Hematopoietic multipotent progenitor cell (in vitro differentiated cells): ENCODE measurements around the gene FCMR. TPM values are rescaled to one million over a fixed set of nuclear protein-coding genes. Genes with fewer than 3 reads are reported as not detected.

Source experiments
- DNase-seq, 3 donors: peaks; one replicate each; pipeline ENCODE4 v3.0.0-alpha.2; 2011 to 2015; ENCODE audit warnings: low read depth in 2 of 3, low spot score in 2 of 3
- total RNA-seq: library from RNA; depleted of rRNA; stranded (reverse); fragments of >200 nt; gene quantifications from one replicate; pipeline ENCODE4 v1.2.3, GENCODE V29; 2012

Gene FCMR
- total RNA-seq, 1 donor = 15.1 TPM

DNA sequence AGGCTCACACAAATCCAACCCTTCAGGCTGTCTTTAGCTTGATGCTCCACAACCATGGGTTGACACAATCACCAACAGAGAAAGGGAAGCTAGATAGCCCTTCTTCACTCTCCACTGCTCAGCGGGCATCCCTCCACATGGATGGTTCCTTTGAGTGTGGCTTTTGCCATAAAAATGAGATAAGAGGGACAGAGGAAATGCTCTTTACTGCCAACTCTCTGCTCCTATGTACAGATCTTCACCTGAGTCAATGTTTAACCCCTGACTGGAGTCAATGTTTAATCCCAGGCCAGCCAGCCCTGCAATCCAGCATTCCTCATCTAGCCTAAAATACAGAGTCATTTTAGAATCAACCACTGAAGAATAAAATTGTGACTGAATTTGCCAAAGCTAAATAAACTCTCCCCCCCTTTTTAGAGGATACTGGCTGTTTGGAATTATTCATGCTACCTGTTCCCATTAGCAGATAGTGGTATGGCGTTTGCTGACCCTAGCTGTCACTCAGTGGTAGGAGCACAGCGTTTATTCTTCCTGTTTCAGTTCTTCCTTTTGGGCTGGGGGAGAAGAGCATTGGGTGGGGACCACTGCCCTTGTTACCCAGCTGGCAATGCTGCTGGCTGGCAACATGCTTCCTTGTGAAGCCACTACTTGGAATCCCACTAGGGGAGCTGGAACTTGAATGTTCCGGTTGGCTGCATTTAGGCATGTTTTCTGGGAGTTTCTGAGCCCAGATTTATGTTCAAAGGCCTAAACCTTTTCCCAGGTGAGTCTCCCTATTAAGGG lies 29.8 kb upstream of the FCMR start:
- no peak for DNase-seq

DNA sequence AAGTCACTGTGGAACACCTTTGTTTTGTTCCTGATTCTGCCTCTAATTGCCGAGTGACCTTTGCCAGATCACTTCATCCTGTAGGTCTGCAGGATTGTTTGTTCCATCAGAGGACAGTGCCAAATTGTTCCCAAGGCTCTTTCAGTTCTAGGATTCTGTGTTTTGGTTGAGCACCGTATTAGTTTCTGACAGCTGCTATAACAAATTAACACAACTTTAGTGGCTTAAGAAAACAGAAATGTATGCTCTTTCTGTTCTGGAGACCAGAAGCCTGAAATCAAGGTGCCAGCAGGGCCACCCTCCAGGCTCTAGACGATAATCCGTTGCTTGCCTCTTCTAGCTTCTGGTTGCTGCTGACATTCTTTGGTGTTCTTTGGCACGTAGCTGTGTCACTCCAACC lies 27.9 kb upstream of the FCMR start:
- no peak for DNase-seq

DNA sequence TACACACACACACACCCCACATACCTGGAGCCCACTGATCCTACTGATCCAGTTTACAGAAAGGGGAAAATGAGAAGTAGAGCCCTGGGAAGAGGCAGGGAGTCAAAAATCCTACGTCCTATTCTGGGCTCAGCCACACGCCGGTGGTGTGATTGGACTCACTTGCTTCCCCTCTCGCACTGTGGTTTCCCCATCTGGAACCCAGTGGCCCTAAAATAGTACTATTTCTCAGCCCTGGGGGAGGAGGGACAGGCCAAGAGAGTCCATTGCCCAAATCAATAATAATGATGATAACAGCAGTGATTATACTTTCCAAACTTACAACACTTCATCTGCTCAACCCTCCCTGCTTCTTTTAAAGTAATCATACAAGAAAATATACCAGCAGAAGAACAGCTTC lies 27.5 kb upstream of the FCMR start:
- no peak for DNase-seq

DNA sequence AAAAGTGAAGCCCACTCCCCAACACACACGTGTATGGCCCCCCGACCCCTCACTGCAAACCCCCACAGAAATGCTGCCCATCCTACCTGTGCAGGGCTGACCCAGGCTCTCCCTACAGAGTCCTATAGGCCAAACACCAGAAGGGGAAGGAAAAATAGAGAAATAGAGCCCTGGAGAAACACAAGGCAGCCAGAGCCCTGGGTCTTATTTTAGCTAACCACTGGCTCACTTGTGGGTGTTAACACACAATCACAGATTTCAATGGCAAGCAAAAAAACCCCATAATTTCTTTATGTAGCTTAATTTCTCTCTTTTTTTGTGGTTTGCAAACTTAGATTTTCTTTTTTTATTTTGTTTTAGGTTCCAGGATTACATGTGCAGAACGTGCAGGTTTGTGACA lies 25.5 kb upstream of the FCMR start:
- DNase-seq = no peak

DNA sequence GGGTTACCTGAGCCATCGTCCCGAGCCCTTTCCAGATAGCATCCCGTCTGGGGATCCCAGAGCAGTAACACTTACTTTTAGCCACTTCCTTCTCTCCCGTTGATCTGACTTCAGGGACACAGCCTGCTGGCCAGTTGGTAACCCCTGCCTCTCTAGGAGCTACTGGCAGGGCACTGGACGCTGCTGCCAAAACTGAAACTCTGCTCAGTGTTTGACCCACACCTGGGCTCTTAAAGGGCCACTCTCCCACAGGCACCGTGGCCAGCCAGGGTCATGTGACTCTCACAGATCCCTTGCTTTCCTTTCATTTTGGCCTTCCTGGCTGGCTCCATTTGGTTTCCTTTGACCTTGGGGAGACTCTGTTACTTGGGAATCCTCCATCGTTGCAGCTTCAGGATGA lies 24.5 kb upstream of the FCMR start, which contains the start of gene PIGR:
PIGR (minus strand) TSS at position 206 of the 400 bp plus-strand sequence. CDS start 5,935 bp downstream, outside the sequence.
- no peak for DNase-seq

DNA sequence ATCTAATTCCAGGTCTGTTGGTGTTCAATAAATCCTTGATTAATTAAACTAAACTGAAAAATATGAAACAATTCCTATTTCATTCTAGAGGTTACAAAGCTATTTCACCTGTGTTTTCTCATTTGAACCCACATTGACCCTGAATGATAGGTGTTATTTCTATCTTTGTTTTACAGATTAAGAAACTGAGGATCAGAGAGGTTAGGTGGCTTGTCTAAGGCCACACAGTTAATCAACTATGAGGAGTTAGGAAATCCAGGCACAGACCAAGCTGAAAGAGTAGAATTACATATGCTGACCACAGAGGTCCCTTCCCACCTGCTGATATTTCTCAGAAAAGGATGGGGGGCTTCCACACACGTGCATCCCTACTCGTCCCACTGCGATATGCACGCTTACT lies 24.0 kb upstream of the FCMR start:
- no peak for DNase-seq

DNA sequence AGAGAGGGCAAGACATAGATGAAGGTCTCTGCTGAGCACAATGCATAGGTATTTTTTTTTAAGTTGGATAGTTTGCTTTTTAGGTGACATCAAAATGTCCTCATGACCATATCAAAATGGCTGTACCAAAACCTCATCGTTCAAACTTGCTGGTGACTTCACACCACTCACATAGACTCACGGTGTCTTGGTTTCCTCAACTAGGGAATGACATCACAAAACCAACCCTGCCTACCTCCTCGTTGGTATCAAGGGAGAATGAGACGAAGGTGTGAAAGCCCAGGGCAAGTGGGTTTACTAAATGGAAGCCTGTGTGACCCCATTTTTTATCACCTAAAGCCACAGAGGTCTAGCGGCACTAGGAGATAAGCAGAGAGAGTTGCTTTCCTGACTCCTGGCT lies 23.0 kb upstream of the FCMR start:
- no peak for DNase-seq

DNA sequence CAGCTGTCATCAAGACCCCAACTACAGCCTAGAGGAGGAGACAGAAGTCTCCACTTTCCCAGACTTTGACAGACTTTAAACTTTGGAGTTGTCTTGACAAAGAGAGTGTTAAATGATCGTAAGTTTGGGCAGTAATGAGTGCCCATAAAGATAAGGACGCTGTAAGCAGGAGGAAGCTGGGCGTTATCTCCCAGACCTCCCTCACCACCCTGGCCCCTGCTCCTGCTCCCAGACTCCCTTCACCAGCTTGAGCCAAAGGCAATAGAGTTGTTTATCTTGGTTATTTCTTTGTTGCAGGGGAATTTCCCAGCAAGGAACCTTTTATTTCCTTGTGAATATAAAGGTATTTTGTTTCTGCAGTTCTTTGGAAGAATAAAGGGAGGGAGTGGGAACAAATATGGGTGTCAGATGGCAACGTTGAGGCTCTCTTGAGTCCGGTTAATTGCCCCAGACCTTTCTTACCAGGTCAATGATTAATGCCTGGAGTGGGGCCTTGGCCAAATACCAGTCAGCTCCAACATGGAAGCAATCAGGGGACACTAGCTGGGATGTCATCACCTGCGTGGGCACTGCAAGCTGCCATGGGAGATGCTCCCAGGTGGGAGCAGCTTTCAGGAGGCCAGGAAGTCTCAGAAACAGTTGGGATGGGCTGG lies 20.2 kb upstream of the FCMR start:
- no peak for DNase-seq

DNA sequence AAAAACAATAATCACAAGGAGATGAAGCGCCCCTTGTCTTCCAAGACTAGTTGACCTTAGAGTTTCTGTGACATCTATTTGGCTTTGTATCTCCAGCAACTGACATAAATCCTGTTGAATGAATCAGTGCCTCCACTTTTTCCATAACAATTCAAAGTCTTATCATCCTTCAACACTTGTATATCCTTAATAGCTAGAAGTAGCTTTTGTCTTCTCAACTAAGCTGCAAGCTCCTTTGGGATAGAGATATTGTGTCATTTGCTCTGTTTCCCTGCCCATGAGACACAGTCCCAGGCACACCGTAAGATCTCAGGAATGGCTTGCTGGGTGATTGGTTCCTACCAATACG lies 18.8 kb upstream of the FCMR start:
- DNase-seq = no peak

DNA sequence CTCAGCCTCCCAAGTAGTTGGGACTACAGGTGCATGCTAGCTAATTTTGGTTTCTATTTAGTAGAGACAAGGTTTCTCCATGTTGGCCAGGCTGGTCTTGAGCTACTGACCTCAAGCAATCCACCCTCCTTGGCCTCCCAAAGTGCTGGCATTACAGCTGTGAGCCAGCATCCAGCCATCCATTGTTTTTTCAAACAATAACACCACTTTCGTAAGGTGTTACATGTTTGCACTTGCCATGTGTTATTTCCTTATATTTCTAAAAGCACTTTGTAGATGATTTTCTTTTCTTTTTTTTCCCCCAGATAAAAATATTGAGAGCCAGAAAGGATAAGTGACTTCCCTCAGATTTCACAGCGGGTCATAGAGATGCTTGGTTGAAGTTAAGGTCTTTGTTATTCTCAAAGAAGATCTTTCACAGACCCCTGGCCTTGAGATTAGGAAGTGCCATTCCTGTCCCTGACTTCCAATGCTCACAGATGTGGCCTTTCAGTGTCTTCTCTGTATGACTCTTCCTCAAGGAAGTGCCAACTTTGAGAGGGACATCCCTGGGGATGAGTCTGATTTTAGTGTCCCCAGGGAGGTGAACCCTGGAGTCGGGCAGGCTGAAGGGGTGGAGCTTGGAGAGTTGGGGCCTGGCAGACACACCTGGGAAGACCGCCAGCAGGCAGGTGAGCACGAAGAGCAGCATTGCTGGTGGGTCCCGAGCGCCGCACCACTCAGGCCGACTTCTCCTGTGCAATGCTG lies 18.3 kb upstream of the FCMR start:
- no peak for DNase-seq

DNA sequence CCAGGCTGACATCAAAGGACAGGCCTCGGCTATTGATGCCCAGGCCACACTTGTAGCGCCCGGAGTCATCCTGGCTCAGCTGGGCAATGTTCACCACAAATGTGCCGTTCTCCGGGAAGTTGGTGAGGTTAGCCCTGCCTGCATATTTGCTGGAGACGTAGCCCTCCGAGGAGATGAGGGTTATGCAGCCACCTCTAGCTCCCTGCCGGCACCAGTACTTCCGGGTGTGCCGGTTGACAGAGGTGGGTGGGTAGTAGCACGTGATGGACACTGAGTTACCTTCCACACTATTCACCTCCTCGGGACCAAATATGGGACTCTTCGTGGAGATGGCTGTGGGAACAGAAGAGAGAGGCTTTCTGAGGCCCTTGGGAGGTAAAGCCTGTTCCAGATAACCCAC lies 17.4 kb upstream of the FCMR start:
- DNase-seq = no peak

DNA sequence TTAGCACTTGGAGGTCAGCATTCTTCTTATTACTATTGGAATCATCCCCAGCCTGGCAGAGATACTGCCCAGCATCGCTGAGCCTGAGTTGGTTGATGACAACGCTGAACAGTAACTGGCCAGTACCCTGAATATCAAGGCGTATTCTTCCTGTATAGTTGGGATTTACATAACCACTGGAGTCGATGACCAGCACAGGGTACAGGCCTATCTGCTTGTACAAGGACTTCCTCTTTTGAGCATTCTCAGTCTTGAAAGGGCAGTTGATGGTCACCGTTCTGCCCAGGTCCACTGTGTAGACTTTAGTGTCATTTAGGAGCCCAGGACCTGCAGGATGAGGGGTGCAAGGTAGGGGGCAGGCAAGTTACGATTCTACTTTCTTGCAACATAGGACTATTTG lies 15.7 kb upstream of the FCMR start:
- no peak for DNase-seq

DNA sequence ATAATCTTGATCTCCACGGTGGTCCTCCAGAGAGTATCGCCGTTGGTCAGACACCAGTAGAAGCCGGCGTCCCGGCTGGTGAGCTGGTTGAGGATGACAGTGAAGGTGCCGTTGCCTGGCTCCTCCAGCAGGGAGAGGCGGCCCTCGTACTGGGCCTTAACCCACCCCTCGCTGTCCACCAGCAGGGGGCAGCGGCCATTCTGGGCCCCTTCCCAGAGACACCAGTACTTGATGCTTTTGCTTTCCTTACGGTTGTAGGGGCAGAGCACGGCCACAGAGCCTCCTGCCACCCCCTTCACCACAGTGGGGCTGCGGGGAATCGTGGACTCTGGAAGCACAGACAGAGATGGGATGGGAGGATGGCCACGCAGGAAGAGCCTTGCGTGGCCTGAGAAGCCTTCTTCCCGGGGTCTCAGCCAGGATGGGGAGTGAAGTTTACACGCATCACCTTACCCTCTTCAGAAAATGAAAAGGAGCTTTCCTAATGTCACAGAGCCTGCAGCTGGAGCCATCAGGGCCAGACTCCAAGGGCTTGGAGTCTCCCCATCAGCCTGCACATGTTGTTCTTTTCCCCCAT lies 13.8 kb upstream of the FCMR start:
- peak in 2 of 3 donors; percentile 77 to 85 for DNase-seq

DNA sequence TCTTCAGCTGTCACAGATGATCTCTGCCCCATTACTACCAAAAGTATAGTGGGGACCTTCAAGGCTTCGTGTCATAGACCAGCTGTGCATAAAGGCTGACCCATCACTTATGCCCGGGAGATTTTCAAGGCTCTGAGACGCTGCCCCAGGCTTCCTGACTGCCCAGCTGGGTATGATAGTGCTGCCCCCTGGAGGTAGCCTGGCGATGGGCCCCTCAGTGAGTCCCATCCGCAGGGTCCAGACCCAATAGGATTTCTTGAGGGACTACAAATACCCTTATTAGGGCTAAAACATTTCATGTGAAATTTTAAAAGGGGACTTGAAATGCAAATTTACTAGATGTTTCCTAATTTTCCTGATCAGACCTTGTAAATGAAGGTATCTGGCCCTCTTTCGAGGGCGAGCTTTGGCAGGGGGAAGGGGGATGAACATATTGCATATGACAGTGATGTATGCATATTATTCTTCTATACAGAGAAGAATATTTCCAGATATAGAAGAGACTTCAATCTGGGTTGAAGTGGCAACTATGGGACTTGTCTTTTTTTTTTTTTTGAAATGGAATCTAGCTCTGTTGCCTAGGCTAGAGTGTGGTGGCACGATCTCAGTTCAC lies 11.7 kb upstream of the FCMR start:
- peak in 2 of 3 donors; percentile 53 to 58 for DNase-seq

DNA sequence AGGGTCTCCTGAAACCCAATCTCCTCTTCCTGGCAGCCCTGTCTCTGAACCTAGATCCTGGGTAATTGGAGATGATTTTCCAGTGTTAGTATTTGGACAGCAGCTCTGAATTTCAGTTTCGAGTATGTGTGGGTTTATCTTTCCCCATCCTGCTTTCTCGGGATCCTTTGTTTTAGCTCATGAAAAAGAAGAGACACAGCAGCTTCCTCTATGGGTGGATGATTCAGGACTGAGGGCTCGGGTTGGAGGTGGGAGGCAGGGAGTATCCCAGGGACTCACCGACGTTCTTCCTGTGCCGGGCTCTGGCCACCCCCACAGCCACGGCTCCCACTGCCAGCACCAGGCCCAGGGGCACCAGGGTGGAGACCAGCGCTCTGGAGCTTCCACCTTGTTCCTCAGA lies 10.4 kb upstream of the FCMR start:
- no peak for DNase-seq

DNA sequence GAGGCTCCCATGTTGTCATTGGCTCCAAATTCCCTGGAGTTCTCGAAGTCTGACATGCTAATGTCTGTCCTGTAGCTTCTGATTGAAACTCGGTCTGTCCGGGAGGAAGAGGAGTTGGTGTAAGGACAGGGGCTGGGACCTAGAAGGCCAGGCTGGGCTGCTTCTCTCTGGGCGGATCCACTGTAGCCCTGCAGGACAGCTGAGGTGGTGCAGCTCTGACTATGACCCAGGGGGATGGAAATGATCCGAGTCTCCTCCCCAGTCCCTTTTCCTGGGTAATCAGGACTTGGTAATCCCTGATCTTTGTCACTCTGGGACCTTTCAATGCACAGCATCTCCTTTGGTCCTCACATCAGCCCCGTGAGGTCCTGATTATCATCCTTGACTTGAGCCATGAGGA lies 10.0 kb upstream of the FCMR start:
- no peak for DNase-seq

DNA sequence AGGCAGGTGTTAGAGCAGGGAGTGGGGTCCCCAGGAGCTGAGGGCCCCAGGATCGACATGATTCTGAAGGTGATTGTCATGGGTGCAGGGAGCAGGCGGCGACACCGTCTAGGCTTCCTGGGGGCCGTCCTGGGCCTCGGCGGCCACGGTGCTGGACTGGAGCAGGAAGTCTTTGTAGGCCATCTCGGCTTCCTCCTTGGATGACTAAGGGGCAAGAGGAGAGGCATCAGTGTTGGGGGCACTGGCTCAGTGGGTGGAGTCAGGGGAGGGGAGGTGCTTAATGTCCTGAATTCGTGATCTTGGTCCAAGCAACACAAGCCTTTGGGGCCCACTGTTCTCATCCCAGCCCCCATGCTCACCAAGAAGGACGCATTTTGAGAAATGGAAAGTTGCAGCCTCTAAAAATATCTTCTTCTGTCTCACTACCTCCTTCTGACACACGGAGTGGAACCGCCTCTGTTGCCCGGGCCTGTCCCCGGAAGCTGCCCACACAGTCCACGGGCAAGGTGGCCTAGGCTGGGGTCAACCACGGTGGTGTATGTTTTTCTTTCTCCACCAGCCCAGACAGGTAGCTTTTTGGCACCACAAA lies 8.6 kb upstream of the FCMR start:
- DNase-seq = peak in 1 of 3 donors; percentile 41

DNA sequence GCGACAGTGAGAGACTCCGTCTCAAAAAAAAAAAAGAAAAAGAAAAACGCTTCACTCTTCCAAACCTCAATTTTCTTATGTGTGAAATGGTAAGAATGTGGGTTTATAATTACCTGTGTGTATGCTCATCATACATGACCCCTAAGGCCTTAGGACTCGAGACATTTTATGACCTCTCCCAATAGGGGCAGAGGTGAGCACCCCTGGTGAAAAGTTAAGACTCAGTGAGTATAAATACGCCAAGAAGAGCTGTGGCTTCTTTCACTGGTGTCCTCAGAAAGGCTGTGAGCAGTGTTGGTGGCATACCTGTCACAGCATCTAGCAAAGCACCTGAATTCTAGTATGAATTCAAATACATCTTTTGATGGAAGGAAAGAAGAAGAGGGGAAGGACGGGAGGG lies 7.8 kb upstream of the FCMR start:
- DNase-seq = no peak

DNA sequence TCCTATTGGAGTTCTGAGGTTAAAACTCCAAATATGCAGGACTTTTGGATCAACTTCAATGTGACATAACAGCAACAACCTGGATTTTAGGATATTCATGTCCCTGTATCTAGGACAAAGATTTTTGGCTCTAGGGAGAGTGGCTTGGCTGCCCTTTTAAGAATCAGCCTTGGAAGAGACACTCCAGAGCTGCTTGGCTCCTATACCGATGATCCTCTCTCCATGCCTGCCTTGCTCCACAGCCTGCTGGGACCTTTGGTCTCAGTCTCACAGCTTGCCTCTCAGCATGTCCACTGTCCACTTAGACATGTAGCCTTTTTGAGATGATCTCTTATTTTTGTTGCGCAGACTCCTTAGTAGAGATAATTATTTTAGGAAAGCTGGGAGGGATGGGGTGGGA lies 4.5 kb upstream of the FCMR start:
- DNase-seq = no peak

DNA sequence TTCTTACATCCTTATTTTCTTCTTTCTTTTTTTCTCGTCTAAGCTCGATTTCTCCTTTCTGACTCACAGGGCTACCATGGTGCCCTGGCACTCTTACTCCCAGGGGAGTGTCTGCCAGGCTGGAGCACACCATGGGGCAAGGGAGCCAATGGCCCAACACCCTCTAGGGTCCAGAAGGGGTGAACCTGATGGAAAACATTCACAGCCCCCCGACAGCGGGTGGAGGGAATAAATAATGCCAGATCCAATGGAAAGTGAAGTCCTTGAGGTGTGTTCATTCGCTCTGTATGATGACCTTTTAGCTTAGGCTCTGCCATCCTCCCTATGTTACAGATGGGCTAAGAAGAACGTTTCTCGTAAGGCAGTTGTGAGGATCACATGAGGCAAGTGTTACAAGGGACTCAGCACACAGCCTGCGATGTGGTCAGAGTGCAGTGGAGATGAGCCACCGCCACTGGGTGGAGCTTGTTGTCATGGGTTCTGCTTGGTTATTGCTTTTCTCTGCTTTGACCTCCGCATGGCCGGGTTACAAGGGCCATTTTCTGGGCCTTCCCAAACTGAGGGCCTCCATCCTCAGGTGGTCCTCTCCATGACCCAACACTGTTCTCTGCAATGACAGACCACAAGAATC lies 3.5 kb upstream of the FCMR start:
- DNase-seq = no peak
